GM13976 (cell line): ENCODE measurements around the gene PROCA1.
"Not testable (repeated sequence)": the region's sequence is repeated elsewhere in the genome, so short reads cannot be mapped to it uniquely, and the experiment has no call there.

Experiments used
- DNase-seq: peaks from one replicate; pipeline ENCODE4 v3.0.0; 2012; ENCODE audit warnings: low spot score
- CTCF ChIP-seq: IDR thresholded peaks from 2 replicates; pipeline ENCODE4 v1.5.1; 2012; ENCODE audit warnings: borderline replicate concordance, mild to moderate bottlenecking; ENCODE audit not compliant: insufficient read depth; ENCODE audit errors: extremely low read depth, missing control alignments, control extremely low read depth
- in situ Hi-C: fragments of 300-500 bp; cut with MboI; formaldehyde crosslinking; loops from one replicate; pipeline ENCODE4 v1.12.0; 2022; ENCODE audit warnings: low sequenced_read_pairs, mixed read lengths, inconsistent platforms; ENCODE audit not compliant: unreplicated experiment

The PROCA1 gene

DNA sequence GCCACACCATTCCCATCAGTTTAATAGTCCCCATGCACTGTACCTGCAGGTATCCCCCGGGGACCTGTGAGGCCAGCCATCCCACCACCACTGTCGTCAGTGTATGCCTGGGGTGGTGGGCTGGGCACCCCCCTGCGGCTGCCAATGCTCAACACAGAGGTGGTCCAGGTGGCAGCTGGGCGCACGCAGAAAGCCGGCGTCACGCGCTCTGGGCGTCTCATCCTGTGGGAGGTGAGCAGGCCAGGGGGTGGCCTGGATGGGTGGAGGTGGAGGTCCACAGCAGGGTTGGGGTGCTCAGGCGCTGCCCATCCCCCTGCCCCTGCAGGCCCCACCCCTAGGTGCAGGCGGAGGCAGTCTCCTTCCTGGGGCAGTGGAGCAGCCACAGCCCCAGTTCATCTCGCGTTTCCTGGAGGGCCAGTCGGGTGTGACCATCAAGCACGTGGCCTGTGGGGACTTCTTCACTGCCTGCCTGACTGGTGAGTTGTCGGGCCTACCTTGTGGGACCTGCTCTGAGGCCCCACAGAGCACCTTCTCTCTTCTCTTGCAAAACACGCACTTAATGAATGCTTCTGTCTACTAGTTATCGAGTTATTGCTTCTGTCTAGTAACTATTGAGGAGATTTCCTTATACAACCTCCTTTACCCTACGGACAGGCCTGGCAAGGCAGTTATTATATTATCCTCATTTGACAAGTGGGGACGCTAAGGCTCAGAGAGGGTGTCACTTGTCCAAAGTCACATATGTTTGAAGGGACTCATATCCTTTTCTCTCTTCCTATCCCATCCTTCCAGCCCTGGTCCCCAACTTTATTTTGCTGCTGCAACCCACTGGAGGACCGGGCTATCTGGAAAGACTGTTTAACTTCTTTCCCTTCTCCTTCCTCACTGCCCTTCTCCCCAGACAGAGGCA lies 26.3 kb upstream of the PROCA1 start:
- TF ChIP-seq CTCF = no peak
- peak; percentile 89 for DNase-seq
- in situ Hi-C loops = loop anchor here (25.0 kb wide), 1 partner anchor 374 kb away; no protein-coding TSS in a partner anchor

DNA sequence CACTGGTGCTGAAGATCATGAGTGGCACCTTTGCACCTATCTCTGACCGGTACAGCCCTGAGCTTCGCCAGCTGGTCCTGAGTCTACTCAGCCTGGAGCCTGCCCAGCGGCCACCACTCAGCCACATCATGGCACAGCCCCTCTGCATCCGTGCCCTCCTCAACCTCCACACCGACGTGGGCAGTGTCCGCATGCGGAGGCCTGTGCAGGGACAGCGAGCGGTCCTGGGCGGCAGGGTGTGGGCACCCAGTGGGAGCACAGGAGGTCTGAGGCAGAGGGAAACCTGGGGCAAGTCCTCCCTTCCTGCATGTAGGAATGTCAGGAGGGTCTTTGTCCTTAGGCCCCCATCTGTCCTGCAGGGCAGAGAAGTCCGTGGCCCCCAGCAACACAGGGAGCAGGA lies 25.6 kb upstream of the PROCA1 start:
- no peak for TF ChIP-seq CTCF
- in situ Hi-C loops = loop anchor here (25.0 kb wide), 1 partner anchor 375 kb away; no protein-coding TSS in a partner anchor
- DNase-seq = no peak

GRCh38 chr17:28735913-28736769 lies 24.5 kb upstream of the PROCA1 start:
- DNase-seq = not testable (repeated sequence)
- in situ Hi-C loops = loop anchor here (25.0 kb wide), 1 partner anchor 376 kb away; no protein-coding TSS in a partner anchor

DNA sequence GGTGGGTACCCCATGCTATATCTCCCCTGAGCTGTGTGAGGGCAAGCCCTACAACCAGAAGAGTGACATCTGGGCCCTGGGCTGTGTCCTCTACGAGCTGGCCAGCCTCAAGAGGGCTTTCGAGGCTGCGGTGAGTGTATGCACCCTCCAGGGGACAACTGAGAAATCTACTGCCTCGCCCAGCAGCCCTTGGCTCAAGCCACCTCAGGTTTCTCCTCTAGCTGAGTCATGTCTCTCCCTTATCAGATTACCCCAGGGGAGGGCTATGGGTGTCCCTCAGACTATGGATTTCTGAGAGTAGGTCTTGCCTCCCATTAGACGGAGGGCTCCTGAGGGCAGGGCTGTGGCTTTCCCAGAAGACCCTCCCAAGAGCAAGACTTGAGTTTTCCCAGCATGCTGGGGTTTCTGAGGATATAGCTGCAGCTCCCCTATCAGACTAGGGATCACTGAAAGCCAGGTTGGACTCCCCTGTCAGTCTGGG lies 23.6 kb upstream of the PROCA1 start:
- no peak for DNase-seq
- in situ Hi-C loops = loop anchor here (25.0 kb wide), 1 partner anchor 377 kb away; no protein-coding TSS in a partner anchor
- no peak for TF ChIP-seq CTCF

DNA sequence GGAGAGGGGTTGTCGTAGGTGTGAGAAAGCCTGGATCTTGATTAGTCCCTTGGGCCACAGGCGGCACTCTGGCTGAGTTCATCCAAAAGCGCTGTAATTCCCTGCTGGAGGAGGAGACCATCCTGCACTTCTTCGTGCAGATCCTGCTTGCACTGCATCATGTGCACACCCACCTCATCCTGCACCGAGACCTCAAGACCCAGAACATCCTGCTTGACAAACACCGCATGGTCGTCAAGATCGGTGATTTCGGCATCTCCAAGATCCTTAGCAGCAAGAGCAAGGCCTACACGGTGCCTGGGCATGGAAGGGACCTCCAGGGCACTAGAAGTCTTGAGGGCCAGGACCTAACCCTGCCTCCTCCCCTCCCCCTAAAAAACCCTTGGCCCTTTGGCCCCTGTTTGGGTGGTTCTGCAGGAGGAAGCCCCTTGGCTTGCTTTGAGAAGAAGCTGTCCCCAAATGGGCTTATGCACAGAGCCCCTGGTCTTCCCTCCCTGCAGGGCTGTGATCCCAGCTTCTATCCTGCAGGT lies 23.1 kb upstream of the PROCA1 start:
- in situ Hi-C loops = loop anchor here (25.0 kb wide), 1 partner anchor 378 kb away; no protein-coding TSS in a partner anchor
- no peak for TF ChIP-seq CTCF
- DNase-seq = no peak

GRCh38 chr17:28733346-28733745 lies 21.7 kb upstream of the PROCA1 start:
- in situ Hi-C loops = loop anchor here (25.0 kb wide), 1 partner anchor 379 kb away; no protein-coding TSS in a partner anchor
- DNase-seq = no peak
- TF ChIP-seq CTCF = no peak
